Activated CD4-positive, alpha-beta memory T cell treated with anti-CD3 and anti-CD28 coated beads, Interleukin-2, amount 10 ng/mL, durations not matched to agents 7 days and 5 days (primary cell): ENCODE measurements around the gene ATP5F1A. TPM values are rescaled to one million over a fixed set of nuclear protein-coding genes. Genes with fewer than 3 reads are reported as not detected.
A peak's percentile ranks its signal among the peaks of the same experiment; 100 is the strongest.
"Not testable (repeated sequence)": the region's sequence is repeated elsewhere in the genome, so short reads cannot be mapped to it uniquely, and the experiment has no call there.

Source experiments
- CTCF ChIA-PET: fragments of 350-600 bp; sonication (Branson Sonifier 250); formaldehyde crosslinking; loops from one replicate; lab custom pipeline; 2021; ENCODE audit warnings: antibody characterized with exemption, inconsistent platforms; lab: Charles Lee
- POLR2A ChIA-PET: fragments of 350-600 bp; sonication (Branson Sonifier 250); formaldehyde crosslinking; loops from one replicate; lab custom pipeline; 2021; ENCODE audit warnings: antibody characterized with exemption; lab: Charles Lee
- DNase-seq: peaks from one replicate; pipeline ENCODE4 v3.0.0-alpha.2; 2020
- H3K27ac Mint-ChIP-seq: one replicate; pipeline ENCODE4 v1.8.0; 2021; ENCODE audit warnings: mild to moderate bottlenecking, mixed read lengths
- H3K27me3 Mint-ChIP-seq: one replicate; pipeline ENCODE4 v1.8.0; 2021; ENCODE audit warnings: mixed read lengths
- H3K36me3 Mint-ChIP-seq: one replicate; pipeline ENCODE4 v1.8.0; 2021; ENCODE audit warnings: low read depth, mixed read lengths
- H3K4me1 Mint-ChIP-seq: one replicate; pipeline ENCODE4 v1.8.0; 2021; ENCODE audit warnings: mixed read lengths
- H3K4me3 Mint-ChIP-seq: one replicate; pipeline ENCODE4 v1.8.0; 2021; ENCODE audit warnings: mild to moderate bottlenecking, mixed read lengths
- H3K9me3 Mint-ChIP-seq: one replicate; pipeline ENCODE4 v1.8.0; 2021; ENCODE audit warnings: mixed read lengths
- total RNA-seq, 2 experiments: library from RNA; stranded (reverse); gene quantifications; one replicate each; pipeline ENCODE4 v1.2.3, GENCODE V29; 2021

ATP5F1A gene
- total RNA-seq, 2 experiments from 2014 or later, result 282 to 287 TPM

- CTCF ChIA-PET, result interaction anchor here (0.6 to 2.0 kb wide), 7 partner anchors 10 to 389 kb away, joined by 3 to 15 read pairs (median 4); partner anchors contain the start of gene PSTPIP2
- peak overlapping the region; percentile 65 for H3K27ac Mint-ChIP-seq
- POLR2A ChIA-PET, result interaction anchor here (0.7 to 3.5 kb wide), 6 partner anchors 9 to 58 kb away, joined by 3 to 30 read pairs (median 4); partner anchors contain the start of gene PSTPIP2
Observed at GRCh38 chr18:46054956-46055837, 42.9 kb downstream of the ATP5F1A start.

GRCh38 chr18:46053368-46054095, 44.6 kb downstream of the ATP5F1A start:
- H3K4me1 Mint-ChIP-seq, result peaks cover 40% of the 10 kb centered on the region
- DNase-seq, result no peak
- no peaks in the 10 kb centered on the region for H3K9me3 Mint-ChIP-seq
- POLR2A ChIA-PET, result interaction anchor here (3.5 kb wide), 1 partner anchor 19 kb away, joined by 30 read pairs; the partner anchor contains the start of gene PSTPIP2
- CTCF ChIA-PET, result interaction anchor here (0.7 to 1.3 kb wide), 2 partner anchors 18 to 20 kb away, joined by 3 to 5 read pairs; partner anchors contain the start of gene PSTPIP2
- H3K27me3 Mint-ChIP-seq, result no peaks in the 10 kb centered on the region
- H3K4me3 Mint-ChIP-seq, result no peak overlapping the region
- H3K27ac Mint-ChIP-seq, result no peak overlapping the region
- no peaks in the 10 kb centered on the region for H3K36me3 Mint-ChIP-seq

More at GRCh38 chr18:46054956-46055837, 42.9 kb downstream of the ATP5F1A start:
- Mint-ChIP-seq H3K4me1 (peaks cover 40% of the 10 kb centered on the region), H3K27me3 (no peaks in the 10 kb centered on the region), H3K9me3 (no peaks in the 10 kb centered on the region), H3K4me3 (peak overlapping the region; percentile 3), H3K36me3 (no peaks in the 10 kb centered on the region)
- DNase-seq, result peak; percentile 29

GRCh38 chr18:46051731-46052461, 46.2 kb downstream of the ATP5F1A start:
- no peak overlapping the region for H3K27ac Mint-ChIP-seq
- no peaks in the 10 kb centered on the region for H3K9me3 Mint-ChIP-seq
- H3K36me3 Mint-ChIP-seq, result no peaks in the 10 kb centered on the region
- H3K4me1 Mint-ChIP-seq, result peaks cover 40% of the 10 kb centered on the region
- CTCF ChIA-PET, result interaction anchor here (1.5 kb wide), 1 partner anchor 22 kb away, joined by 5 read pairs; no protein-coding TSS in a partner anchor
- H3K27me3 Mint-ChIP-seq, result no peaks in the 10 kb centered on the region
- DNase-seq, result no peak
- POLR2A ChIA-PET, result no interaction called here
- H3K4me3 Mint-ChIP-seq, result no peak overlapping the region

- no peak for DNase-seq
- Mint-ChIP-seq H3K4me1 (peaks cover 28% of the 10 kb centered on the region), H3K9me3 (no peaks in the 10 kb centered on the region), H3K27me3 (no peaks in the 10 kb centered on the region), H3K4me3 (no peak overlapping the region), H3K36me3 (no peaks in the 10 kb centered on the region), H3K27ac (no peak overlapping the region)
- ChIA-PET CTCF (no interaction called here), POLR2A (no interaction called here)
Observed at GRCh38 chr18:46050268-46050667, 47.8 kb downstream of the ATP5F1A start.

GRCh38 chr18:46048641-46049040, 49.5 kb downstream of the ATP5F1A start:
- POLR2A ChIA-PET, result no interaction called here
- CTCF ChIA-PET, result no interaction called here
- peaks cover under 1% of the 10 kb centered on the region for H3K36me3 Mint-ChIP-seq
- H3K4me3 Mint-ChIP-seq, result no peak overlapping the region
- no peaks in the 10 kb centered on the region for H3K9me3 Mint-ChIP-seq
- H3K4me1 Mint-ChIP-seq, result peaks cover 17% of the 10 kb centered on the region
- no peaks in the 10 kb centered on the region for H3K27me3 Mint-ChIP-seq
- no peak for DNase-seq
- no peak overlapping the region for H3K27ac Mint-ChIP-seq

GRCh38 chr18:46047369-46047768, 50.7 kb downstream of the ATP5F1A start:
- H3K4me1 Mint-ChIP-seq, result peaks cover 19% of the 10 kb centered on the region
- H3K36me3 Mint-ChIP-seq, H3K9me3 Mint-ChIP-seq, DNase-seq, H3K27ac Mint-ChIP-seq, CTCF ChIA-PET, H3K27me3 Mint-ChIP-seq, H3K4me3 Mint-ChIP-seq: not testable (repeated sequence)
- POLR2A ChIA-PET, result interaction anchor here (1.1 kb wide), 1 partner anchor 13 kb away, joined by 3 read pairs; no protein-coding TSS in a partner anchor

GRCh38 chr18:46046688-46047087, 51.4 kb downstream of the ATP5F1A start:
- Mint-ChIP-seq H3K4me1 (peaks cover 21% of the 10 kb centered on the region), H3K4me3 (no peak overlapping the region), H3K27me3 (no peaks in the 10 kb centered on the region), H3K27ac (no peak overlapping the region), H3K36me3 (peaks cover 4% of the 10 kb centered on the region), H3K9me3 (no peaks in the 10 kb centered on the region)
- no peak for DNase-seq
- ChIA-PET CTCF (interaction anchor here (0.6 kb wide), 1 partner anchor 381 kb away, joined by 6 read pairs; no protein-coding TSS in a partner anchor), POLR2A (interaction anchor here (1.1 kb wide), 1 partner anchor 12 kb away, joined by 3 read pairs; no protein-coding TSS in a partner anchor)

GRCh38 chr18:46046126-46046525, 52.0 kb downstream of the ATP5F1A start:
- no peak for DNase-seq
- no peak overlapping the region for H3K4me3 Mint-ChIP-seq
- H3K27ac Mint-ChIP-seq, result no peak overlapping the region
- H3K9me3 Mint-ChIP-seq, result no peaks in the 10 kb centered on the region
- H3K4me1 Mint-ChIP-seq, result peaks cover 23% of the 10 kb centered on the region
- POLR2A ChIA-PET, result interaction anchor here (0.8 to 1.1 kb wide), 2 partner anchors 9 to 11 kb away, joined by 3 read pairs; no protein-coding TSS in a partner anchor
- peaks cover 4% of the 10 kb centered on the region for H3K36me3 Mint-ChIP-seq
- CTCF ChIA-PET, result interaction anchor here (0.6 kb wide), 1 partner anchor 380 kb away, joined by 6 read pairs; no protein-coding TSS in a partner anchor
- H3K27me3 Mint-ChIP-seq, result no peaks in the 10 kb centered on the region

- Mint-ChIP-seq H3K4me1 (peaks cover 40% of the 10 kb centered on the region), H3K4me3 (no peak overlapping the region), H3K9me3 (no peaks in the 10 kb centered on the region), H3K27ac (peak overlapping the region; percentile 44), H3K36me3 (peaks cover 9% of the 10 kb centered on the region), H3K27me3 (no peaks in the 10 kb centered on the region)
- CTCF ChIA-PET, result no interaction called here
- peak; percentile 54 for DNase-seq
- POLR2A ChIA-PET, result interaction anchor here (0.6 to 1.7 kb wide), 3 partner anchors 13 to 30 kb away, joined by 3 to 8 read pairs (median 3); partner anchors contain the start of gene PSTPIP2
Observed at GRCh38 chr18:46042571-46043123, 55.4 kb downstream of the ATP5F1A start.

GRCh38 chr18:46040747-46041104, 57.4 kb downstream of the ATP5F1A start:
- no peak for DNase-seq
- POLR2A ChIA-PET, result no interaction called here
- peaks cover 9% of the 10 kb centered on the region for H3K36me3 Mint-ChIP-seq
- no peak overlapping the region for H3K27ac Mint-ChIP-seq
- peaks cover 40% of the 10 kb centered on the region for H3K4me1 Mint-ChIP-seq
- no peaks in the 10 kb centered on the region for H3K27me3 Mint-ChIP-seq
- H3K9me3 Mint-ChIP-seq, result no peaks in the 10 kb centered on the region
- no peak overlapping the region for H3K4me3 Mint-ChIP-seq
- CTCF ChIA-PET, result interaction anchor here (0.8 kb wide), 1 partner anchor 33 kb away, joined by 3 read pairs; no protein-coding TSS in a partner anchor

GRCh38 chr18:46040033-46040746, 57.9 kb downstream of the ATP5F1A start:
- Mint-ChIP-seq H3K4me3 (no peak overlapping the region), H3K4me1 (peaks cover 40% of the 10 kb centered on the region), H3K9me3 (no peaks in the 10 kb centered on the region), H3K27me3 (no peaks in the 10 kb centered on the region), H3K27ac (no peak overlapping the region), H3K36me3 (peaks cover 9% of the 10 kb centered on the region)
- DNase-seq, result no peak
- POLR2A ChIA-PET, result no interaction called here
- CTCF ChIA-PET, result interaction anchor here (0.8 kb wide), 1 partner anchor 33 kb away, joined by 3 read pairs; no protein-coding TSS in a partner anchor
